Stimulated activated CD4-positive, alpha-beta T cell treated with anti-CD3 and anti-CD28 coated beads, Interleukin-4, amount 100 ng/mL, for 4 hours (primary cell): ENCODE data around the gene GFI1B.
"Not testable (repeated sequence)": the region's sequence is repeated elsewhere in the genome, so short reads cannot be mapped to it uniquely, and the experiment has no call there.

Source experiments
- DNase-seq, 2 experiments: peaks; one replicate each; pipeline ENCODE4 v3.0.0-alpha.2; 2020

Gene GFI1B

GRCh38 chr9:132970324-132971062 lies 8.0 kb upstream of the GFI1B start:
- no peak for DNase-seq

GRCh38 chr9:132973166-132973565 lies 5.3 kb upstream of the GFI1B start:
- DNase-seq: no peak

GRCh38 chr9:132973713-132974112 lies 4.8 kb upstream of the GFI1B start:
- DNase-seq: no peak

- DNase-seq: no peak
Measured at GRCh38 chr9:132975961-132976360, 2.5 kb upstream of the GFI1B start.

GRCh38 chr9:132976571-132976970 lies 1.9 kb upstream of the GFI1B start:
- no peak for DNase-seq

GRCh38 chr9:132978112-132978450 lies 413 bp upstream of the GFI1B start:
- no peak for DNase-seq

GRCh38 chr9:132980157-132980556 lies 1.7 kb downstream of the GFI1B start:
- no peak for DNase-seq

GRCh38 chr9:132982458-132982857 lies 4.0 kb downstream of the GFI1B start:
- DNase-seq: no peak

- DNase-seq: no peak
Measured at GRCh38 chr9:132983491-132984201, 5.2 kb downstream of the GFI1B start.

- DNase-seq: no peak
Measured at GRCh38 chr9:132984202-132985070, 5.9 kb downstream of the GFI1B start.

- DNase-seq: no peak
Measured at GRCh38 chr9:132985071-132985350, 6.5 kb downstream of the GFI1B start.

- no peak for DNase-seq
Measured at GRCh38 chr9:132985489-132985888, 7.0 kb downstream of the GFI1B start.

- DNase-seq: no peak
Measured at GRCh38 chr9:132986114-132986513, 7.6 kb downstream of the GFI1B start.

- no peak for DNase-seq
Measured at GRCh38 chr9:132986640-132987620, 8.4 kb downstream of the GFI1B start.

- no peak for DNase-seq
Measured at GRCh38 chr9:132988244-132989013, 9.9 kb downstream of the GFI1B start.

GRCh38 chr9:132989014-132989310 lies 10.5 kb downstream of the GFI1B start:
- no peak for DNase-seq

- no peak for DNase-seq
Measured at GRCh38 chr9:132989414-132989996, 11.0 kb downstream of the GFI1B start.

- DNase-seq: not testable (repeated sequence)
Measured at GRCh38 chr9:132989998-132990557, 11.6 kb downstream of the GFI1B start.

- DNase-seq: no peak
Measured at GRCh38 chr9:132990781-132991180, 12.3 kb downstream of the GFI1B start.

GRCh38 chr9:132991351-132992300 lies 13.1 kb downstream of the GFI1B start:
- no peak for DNase-seq
